SW480 (cell line): ENCODE results near the gene NBPF3.
"Not testable (repeated sequence)": the region's sequence is repeated elsewhere in the genome, so short reads cannot be mapped to it uniquely, and the experiment has no call there.

ENCODE experiments used
- DNase-seq: peaks from one replicate; pipeline ENCODE4 v3.0.0-alpha.2; 2016; ENCODE audit warnings: low spot score

Gene NBPF3, protein sequence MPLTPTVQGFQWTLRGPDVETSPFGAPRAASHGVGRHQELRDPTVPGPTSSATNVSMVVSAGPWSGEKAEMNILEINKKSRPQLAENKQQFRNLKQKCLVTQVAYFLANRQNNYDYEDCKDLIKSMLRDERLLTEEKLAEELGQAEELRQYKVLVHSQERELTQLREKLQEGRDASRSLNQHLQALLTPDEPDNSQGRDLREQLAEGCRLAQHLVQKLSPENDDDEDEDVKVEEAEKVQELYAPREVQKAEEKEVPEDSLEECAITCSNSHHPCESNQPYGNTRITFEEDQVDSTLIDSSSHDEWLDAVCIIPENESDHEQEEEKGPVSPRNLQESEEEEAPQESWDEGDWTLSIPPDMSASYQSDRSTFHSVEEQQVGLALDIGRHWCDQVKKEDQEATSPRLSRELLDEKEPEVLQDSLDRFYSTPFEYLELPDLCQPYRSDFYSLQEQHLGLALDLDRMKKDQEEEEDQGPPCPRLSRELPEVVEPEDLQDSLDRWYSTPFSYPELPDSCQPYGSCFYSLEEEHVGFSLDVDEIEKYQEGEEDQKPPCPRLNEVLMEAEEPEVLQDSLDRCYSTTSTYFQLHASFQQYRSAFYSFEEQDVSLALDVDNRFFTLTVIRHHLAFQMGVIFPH

GRCh38 chr1:21439721-21440629 lies at the start of gene NBPF3:
Gene NBPF3, plus strand, starts transcription at chr1:21440137. Its CDS starts 4,950 bp downstream, at chr1:21445087.
- peak; percentile 84 for DNase-seq

GRCh38 chr1:21391497-21391896 lies 48.4 kb upstream of the NBPF3 start:
- DNase-seq, result no peak

DNA sequence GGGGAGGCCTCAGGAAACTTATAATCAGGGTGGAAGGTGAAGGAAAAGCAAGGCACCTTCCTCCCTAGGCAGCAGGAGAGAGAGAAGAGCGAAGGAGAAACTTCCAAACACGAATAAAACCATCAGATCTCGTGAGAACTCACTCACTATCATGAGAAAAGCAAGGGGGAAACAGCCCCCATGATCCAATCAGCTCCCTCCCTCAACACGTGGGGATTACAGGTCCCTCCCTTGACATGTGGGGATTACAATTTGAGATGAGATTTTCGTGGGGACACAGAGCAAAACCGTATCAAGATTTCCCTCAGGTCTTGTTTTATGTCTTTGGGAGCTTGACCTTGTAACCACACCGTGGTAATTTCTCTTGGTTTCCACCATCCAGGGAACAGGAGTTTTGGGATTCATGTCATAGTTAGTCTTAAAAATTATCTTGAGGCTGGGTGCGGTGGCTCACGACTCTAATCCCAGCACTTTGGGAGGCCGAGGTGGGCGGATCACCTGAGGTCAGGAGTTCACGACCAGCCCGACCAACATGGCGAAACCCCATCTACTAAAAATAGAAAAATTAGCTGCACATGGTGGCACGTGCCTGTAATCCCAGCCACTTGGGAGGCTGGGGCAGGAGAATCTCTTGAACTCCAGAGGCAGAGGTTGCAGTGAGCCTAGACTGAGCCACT lies 47.2 kb upstream of the NBPF3 start:
- DNase-seq, result no peak

DNA sequence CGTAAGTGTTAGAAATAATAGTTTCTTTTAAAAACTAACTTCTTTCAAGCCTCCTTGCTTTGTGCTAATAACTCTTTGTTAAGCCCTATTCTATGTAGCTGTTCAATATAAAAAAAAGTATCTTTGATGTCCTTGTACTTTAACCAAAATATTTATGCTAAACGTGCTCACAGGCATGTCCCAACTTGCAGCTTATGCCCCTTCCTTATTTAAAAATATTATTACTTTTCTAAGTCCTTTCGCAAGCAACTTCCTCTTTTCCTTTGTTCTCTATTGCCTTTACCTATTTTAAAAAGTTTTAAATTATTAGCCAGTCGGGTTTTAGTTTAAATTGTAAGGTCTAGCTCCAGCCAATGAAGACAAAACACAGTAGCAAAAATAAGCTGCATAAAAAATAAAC lies 43.4 kb upstream of the NBPF3 start:
- DNase-seq, result no peak

DNA sequence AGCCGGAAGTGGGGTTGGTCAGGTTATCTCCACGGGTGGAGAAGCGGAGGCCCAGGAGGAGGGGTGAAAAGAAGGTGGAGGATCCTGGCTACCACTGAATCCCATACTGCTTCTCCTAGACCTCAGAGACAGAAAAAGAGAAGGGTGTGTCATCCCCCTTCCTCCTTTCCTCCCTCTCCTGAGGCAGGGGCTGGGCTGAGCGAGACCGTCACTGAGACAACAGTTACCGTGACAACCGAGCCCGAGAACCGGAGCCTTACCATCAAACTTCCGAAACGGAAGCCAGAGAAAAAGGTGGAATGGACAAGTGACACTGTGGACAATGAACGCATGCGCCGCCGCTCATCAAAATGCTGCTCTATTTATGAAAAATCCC lies 42.1 kb upstream of the NBPF3 start:
- DNase-seq, result no peak

- DNase-seq, result not testable (repeated sequence)
Observed at GRCh38 chr1:21401726-21402346, 38.1 kb upstream of the NBPF3 start.

GRCh38 chr1:21406659-21407058 lies 33.3 kb upstream of the NBPF3 start:
- no peak for DNase-seq

DNA sequence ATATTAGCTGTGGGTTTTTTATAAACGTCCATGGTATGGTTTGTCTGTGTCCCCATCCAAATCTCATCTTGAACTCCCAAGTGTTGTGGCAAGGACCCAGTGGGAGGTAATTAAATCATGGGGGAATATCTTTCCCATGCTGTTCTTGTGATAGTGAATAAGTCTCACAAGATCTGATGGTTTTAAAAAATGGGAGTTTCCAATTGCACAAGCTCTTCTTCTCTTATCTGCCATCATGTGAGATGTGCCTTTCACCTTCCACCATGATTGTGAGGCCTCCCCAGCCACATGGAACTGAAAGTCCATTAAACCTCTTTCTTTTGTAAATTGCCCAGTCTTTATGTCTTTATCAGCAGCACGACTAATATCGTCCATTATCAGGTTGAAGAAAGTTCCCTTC lies 30.0 kb upstream of the NBPF3 start:
- DNase-seq, result not testable (repeated sequence)

GRCh38 chr1:21414015-21414414 lies 25.9 kb upstream of the NBPF3 start:
- no peak for DNase-seq

GRCh38 chr1:21420378-21420777 lies 19.6 kb upstream of the NBPF3 start:
- DNase-seq, result not testable (repeated sequence)

- not testable (repeated sequence) for DNase-seq
Observed at GRCh38 chr1:21421307-21421706, 18.6 kb upstream of the NBPF3 start.

DNA sequence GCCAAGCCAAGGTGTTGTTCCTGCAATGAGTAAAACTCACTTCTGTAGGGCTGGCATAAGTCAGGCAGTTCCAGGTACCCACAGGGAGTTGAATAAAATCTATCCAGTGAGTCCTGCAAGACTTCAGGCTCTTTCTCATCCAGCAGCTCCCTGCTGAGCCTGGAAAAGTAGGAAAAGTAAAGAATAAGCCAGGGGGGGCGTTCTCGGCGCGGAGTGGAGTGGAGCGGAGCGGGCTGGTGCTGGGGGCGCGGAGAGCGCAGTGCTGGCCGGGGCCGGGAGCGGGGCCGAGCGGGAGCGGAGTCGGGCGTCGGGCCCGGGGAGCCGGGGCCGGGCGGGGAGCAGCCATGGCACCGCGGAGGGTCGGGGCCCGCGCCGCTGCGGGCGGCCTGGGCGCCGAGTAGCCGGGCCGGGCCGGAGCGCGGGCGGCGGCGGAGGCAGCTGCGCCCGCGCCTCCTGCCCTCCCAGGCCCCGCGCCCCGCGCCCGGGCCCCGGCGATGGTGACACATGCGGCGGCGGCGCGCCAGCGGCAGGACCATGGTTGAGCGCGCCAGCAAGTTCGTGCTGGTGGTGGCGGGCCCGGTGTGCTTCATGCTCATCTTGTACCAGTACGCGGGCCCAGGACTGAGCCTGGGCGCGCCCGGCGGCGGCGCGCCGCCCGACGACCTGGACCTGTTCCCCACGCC lies 12.0 kb upstream of the NBPF3 start:
- DNase-seq, result not testable (repeated sequence)

DNA sequence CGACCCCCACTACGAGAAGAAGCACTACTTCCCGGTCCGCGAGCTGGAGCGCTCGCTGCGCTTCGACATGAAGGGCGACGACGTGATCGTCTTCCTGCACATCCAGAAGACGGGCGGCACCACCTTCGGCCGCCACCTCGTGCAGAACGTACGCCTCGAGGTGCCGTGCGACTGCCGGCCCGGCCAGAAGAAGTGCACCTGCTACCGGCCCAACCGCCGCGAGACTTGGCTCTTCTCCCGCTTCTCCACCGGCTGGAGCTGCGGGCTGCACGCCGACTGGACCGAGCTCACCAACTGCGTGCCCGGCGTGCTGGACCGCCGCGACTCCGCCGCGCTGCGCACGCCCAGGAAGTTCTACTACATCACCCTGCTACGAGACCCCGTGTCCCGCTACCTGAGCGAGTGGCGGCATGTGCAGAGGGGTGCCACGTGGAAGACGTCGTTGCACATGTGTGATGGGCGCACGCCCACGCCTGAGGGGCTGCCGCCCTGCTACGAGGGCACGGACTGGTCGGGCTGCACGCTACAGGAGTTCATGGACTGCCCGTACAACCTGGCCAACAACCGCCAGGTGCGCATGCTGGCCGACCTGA lies 11.4 kb upstream of the NBPF3 start:
- not testable (repeated sequence) for DNase-seq

- not testable (repeated sequence) for DNase-seq
Observed at GRCh38 chr1:21429210-21429609, 10.7 kb upstream of the NBPF3 start.

DNA sequence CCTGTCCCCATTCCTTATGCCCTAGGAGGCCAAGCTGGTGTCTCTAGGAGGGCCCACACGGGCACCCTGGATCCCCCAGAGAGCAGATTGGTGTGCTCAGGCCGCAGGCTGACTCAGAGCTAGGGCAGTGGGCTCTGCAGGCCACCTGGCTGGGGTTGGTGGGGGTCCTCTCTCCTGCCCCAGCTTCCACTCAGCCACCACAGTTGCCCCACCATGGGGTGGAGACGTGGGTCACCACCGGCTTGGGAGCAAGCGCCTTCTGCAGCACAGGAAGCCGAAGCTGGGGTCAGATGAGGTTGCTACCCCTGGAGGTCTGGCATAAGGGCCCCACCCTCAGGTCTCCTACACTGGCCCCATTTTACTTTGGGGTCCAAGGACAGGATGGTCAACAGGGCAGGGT lies 9.1 kb upstream of the NBPF3 start:
- DNase-seq, result not testable (repeated sequence)

DNA sequence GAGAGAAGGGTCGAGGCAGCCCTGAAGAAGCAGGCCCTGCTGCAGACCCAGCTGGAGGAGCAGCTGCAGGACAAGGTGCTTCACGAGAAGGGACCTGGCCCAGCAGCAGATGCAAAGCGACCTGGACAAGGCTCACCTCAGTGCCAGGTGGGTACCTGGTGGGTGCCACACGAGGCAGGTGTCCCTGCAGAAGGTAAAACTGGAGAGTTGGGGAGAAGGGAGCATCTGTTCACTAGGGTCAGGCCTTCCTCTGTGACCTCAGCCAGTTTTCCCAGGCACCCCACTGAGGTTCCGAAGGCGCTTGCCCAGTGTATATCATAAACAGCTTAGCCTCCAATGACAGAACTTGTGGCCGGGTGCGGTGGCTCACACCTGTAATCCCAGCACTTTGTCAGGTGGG lies 5.5 kb upstream of the NBPF3 start:
- no peak for DNase-seq

DNA sequence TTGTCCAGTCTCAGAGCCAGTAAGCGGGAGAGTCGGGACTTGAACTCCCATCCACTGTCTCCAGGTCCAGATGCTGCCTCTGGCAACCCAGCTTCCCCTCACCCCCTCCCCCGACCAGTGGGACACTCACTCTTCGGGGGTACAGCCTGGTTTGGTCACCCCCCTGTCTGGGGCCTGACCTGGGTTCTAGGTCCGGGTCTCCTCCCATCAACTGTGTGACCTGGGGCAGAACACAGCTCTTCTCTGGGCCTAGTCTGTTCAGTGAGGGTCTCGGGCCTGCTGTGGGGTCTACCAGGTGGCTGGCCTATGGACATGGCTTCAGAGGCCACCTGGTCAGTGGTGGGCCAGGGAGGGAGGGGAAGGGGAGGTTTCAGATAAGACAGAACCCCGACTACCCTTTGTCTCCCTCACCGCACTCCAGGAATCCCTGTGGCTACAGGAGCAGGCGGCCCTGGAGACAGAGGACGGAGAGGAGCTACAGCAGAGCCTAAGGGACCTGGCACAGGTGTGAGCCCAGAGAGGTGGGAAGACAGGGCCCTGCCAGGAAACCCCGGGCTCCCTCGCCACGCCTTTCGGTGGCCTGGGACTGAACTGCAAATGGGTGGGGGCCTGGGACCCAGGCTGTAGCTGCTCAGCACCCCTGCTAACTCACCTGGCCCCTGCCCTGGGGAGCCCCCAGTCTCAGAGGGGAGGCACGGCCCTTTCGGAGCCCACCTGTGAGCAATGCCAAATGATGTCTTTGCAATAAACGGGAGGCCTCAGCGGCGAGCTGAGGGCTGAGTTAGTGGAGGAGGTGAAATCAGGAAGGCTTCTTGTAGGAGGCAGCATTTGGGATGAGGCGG lies 4.1 kb upstream of the NBPF3 start:
- DNase-seq, result no peak

GRCh38 chr1:21436488-21437340 lies 3.2 kb upstream of the NBPF3 start:
- no peak for DNase-seq

GRCh38 chr1:21437341-21437640 lies 2.6 kb upstream of the NBPF3 start:
- DNase-seq, result no peak
